CD4-positive, alpha-beta memory T cell (primary cell): ENCODE data around the gene ZBTB49. TPM values are rescaled to one million over a fixed set of nuclear protein-coding genes. Genes with fewer than 3 reads are reported as not detected.
A peak's percentile ranks its signal among the peaks of the same experiment; 100 is the strongest.

Source experiments
- CTCF ChIA-PET: fragments of 350-600 bp; sonication (Branson Sonifier 250); formaldehyde crosslinking; loops from one replicate; lab custom pipeline; 2021; ENCODE audit warnings: inconsistent platforms; ENCODE audit not compliant: partially characterized antibody; lab: Charles Lee
- POLR2A ChIA-PET: fragments of 350-600 bp; sonication (Branson Sonifier 250); formaldehyde crosslinking; loops from one replicate; lab custom pipeline; 2021; ENCODE audit not compliant: partially characterized antibody; lab: Charles Lee
- DNase-seq, 5 donors: peaks; one replicate each; pipeline versions ENCODE4 v3.0.0 to v3.0.0-alpha.2; 2020 to 2022; ENCODE audit warnings: mixed read lengths in 1 of 5
- H3K27ac ChIP-seq: one replicate; pipeline ENCODE4 v1.7.0; 2013; ENCODE audit warnings: low read depth, low read length
- H3K27me3 ChIP-seq: 2 replicates; pipeline ENCODE4 v1.7.0; 2013; ENCODE audit warnings: mild to moderate bottlenecking, low read length, moderate library complexity; ENCODE audit not compliant: insufficient read depth
- H3K36me3 ChIP-seq: 2 replicates; pipeline ENCODE4 v1.7.0; 2013; ENCODE audit warnings: mild to moderate bottlenecking, low read length, moderate library complexity; ENCODE audit not compliant: insufficient read depth
- H3K4me1 ChIP-seq: 2 replicates; pipeline ENCODE4 v1.7.0; 2013; ENCODE audit warnings: mild to moderate bottlenecking, low read length, moderate library complexity; ENCODE audit not compliant: insufficient read depth
- H3K4me3 ChIP-seq, 2 donors: one replicate each; pipeline ENCODE4 v1.7.0; 2013; ENCODE audit warnings: low read length in 2 of 2, mild to moderate bottlenecking in 1 of 2
- H3K9me3 ChIP-seq, 2 donors: one replicate each; pipeline ENCODE4 v1.7.0; 2013; ENCODE audit warnings: low read length in 2 of 2, control low read depth in 1 of 2; ENCODE audit not compliant: control insufficient read depth in 1 of 2
- H3K27ac Mint-ChIP-seq, 7 donors: one replicate each; pipeline ENCODE4 v1.8.0; 2020 to 2021; ENCODE audit warnings: mixed read lengths in 7 of 7, mild to moderate bottlenecking in 6 of 7, inconsistent platforms in 3 of 7, moderate library complexity in 3 of 7
- H3K27me3 Mint-ChIP-seq, 2 donors: one replicate each; pipeline ENCODE4 v1.8.0; 2020 to 2021; ENCODE audit warnings: mixed read lengths in 2 of 2
- H3K36me3 Mint-ChIP-seq, 2 donors: one replicate each; pipeline ENCODE4 v1.8.0; 2020 to 2021; ENCODE audit warnings: mixed read lengths in 2 of 2, inconsistent platforms in 1 of 2, mild to moderate bottlenecking in 1 of 2
- H3K4me1 Mint-ChIP-seq, 4 donors: one replicate each; pipeline ENCODE4 v1.8.0; 2020 to 2021; ENCODE audit warnings: mixed read lengths in 4 of 4, mild to moderate bottlenecking in 1 of 4
- H3K4me3 Mint-ChIP-seq, 8 donors: one replicate each; pipeline ENCODE4 v1.8.0; 2020 to 2021; ENCODE audit warnings: mixed read lengths in 8 of 8, mild to moderate bottlenecking in 7 of 8, moderate library complexity in 6 of 8, inconsistent platforms in 3 of 8
- H3K9me3 Mint-ChIP-seq, 8 donors: one replicate each; pipeline ENCODE4 v1.8.0; 2020 to 2021; ENCODE audit warnings: mixed read lengths in 8 of 8, mild to moderate bottlenecking in 5 of 8, inconsistent platforms in 3 of 8, moderate library complexity in 1 of 8
- intact Hi-C: fragments of 100-400 bp; cut with micrococcal nuclease; formaldehyde crosslinking; loops from one replicate; pipeline ENCODE4 v1.15.1; 2023
- polyA plus RNA-seq, 2 donors: library from polyadenylated mRNA; unstranded; fragments of 300-500 nt; fragmentation: Illumina TruSeq; gene quantifications; one replicate each; pipeline ENCODE4 v1.2.3, GENCODE V29; 2021
- total RNA-seq, 2 experiments: library from RNA; stranded (reverse); gene quantifications; one replicate each; pipeline ENCODE4 v1.2.3, GENCODE V29; 2021

ZBTB49 gene
- total and polyA plus RNA-seq, 4 experiments from 2014 or later: 5.3 to 20.0 (median 12.3) TPM

GRCh38 chr4:4320951-4321714, 31.1 kb downstream of the ZBTB49 start:
- Histone ChIP-seq H3K27ac (no peak overlapping the region), H3K9me3 (no peaks in the 10 kb centered on the region), H3K4me3 (no peak overlapping the region), H3K4me1 (no peaks in the 10 kb centered on the region), H3K36me3 (peaks cover 23% of the 10 kb centered on the region), H3K27me3 (no peaks in the 10 kb centered on the region)
- ChIA-PET CTCF (interaction anchor here (0.7 kb wide), 1 partner anchor 61 kb away, joined by 3 read pairs; no protein-coding TSS in a partner anchor), POLR2A (no interaction called here)
- Mint-ChIP-seq H3K27ac (no peak overlapping the region), H3K9me3 (no peaks in the 10 kb centered on the region), H3K4me1 (no peaks in the 10 kb centered on the region), H3K4me3 (no peak overlapping the region), H3K36me3 (peaks cover 29 to 52% of the 10 kb centered on the region in 2 donors), H3K27me3 (no peaks in the 10 kb centered on the region)
- intact Hi-C loops: no loop called here
- DNase-seq: no peak

GRCh38 chr4:4321951-4322688, 32.1 kb downstream of the ZBTB49 start:
- no peaks in the 10 kb centered on the region for H3K27me3 Mint-ChIP-seq
- Histone ChIP-seq H3K4me3 (no peak overlapping the region), H3K36me3 (peaks cover 13% of the 10 kb centered on the region), H3K9me3 (no peaks in the 10 kb centered on the region), H3K4me1 (no peaks in the 10 kb centered on the region), H3K27me3 (no peaks in the 10 kb centered on the region), H3K27ac (no peak overlapping the region)
- H3K4me3 Mint-ChIP-seq: no peak overlapping the region
- no peaks in the 10 kb centered on the region for H3K4me1 Mint-ChIP-seq
- H3K36me3 Mint-ChIP-seq: peaks cover 21 to 43% of the 10 kb centered on the region in 2 donors
- ChIA-PET POLR2A (no interaction called here), CTCF (interaction anchor here (0.7 to 1.3 kb wide), 4 partner anchors 11 to 66 kb away, joined by 3 read pairs; no protein-coding TSS in a partner anchor)
- intact Hi-C loops: no loop called here
- DNase-seq: no peak
- no peaks in the 10 kb centered on the region for H3K9me3 Mint-ChIP-seq
- H3K27ac Mint-ChIP-seq: peak overlapping the region in 1 of 7 donors; percentile 29

- no peaks in the 10 kb centered on the region for H3K9me3 Mint-ChIP-seq
- intact Hi-C loops: no loop called here
- H3K27ac Mint-ChIP-seq: peak overlapping the region in 4 of 7 donors; percentile 19 to 47 (median 34)
- H3K36me3 Mint-ChIP-seq: peaks cover 14 to 33% of the 10 kb centered on the region in 2 donors
- H3K4me3 Mint-ChIP-seq: no peak overlapping the region
- ChIA-PET POLR2A (no interaction called here), CTCF (interaction anchor here (1.3 kb wide), 1 partner anchor 68 kb away, joined by 3 read pairs; no protein-coding TSS in a partner anchor)
- Histone ChIP-seq H3K4me3 (no peak overlapping the region), H3K27ac (no peak overlapping the region), H3K9me3 (no peaks in the 10 kb centered on the region), H3K27me3 (no peaks in the 10 kb centered on the region), H3K4me1 (no peaks in the 10 kb centered on the region), H3K36me3 (peaks cover 13% of the 10 kb centered on the region)
- no peak for DNase-seq
- no peaks in the 10 kb centered on the region for H3K27me3 Mint-ChIP-seq
- no peaks in the 10 kb centered on the region for H3K4me1 Mint-ChIP-seq
Observed at GRCh38 chr4:4323705-4324534, 33.9 kb downstream of the ZBTB49 start.

- no peaks in the 10 kb centered on the region for H3K27me3 ChIP-seq
- no peak overlapping the region for H3K27ac ChIP-seq
- Mint-ChIP-seq H3K36me3 (peaks cover 10 to 24% of the 10 kb centered on the region in 2 donors), H3K4me3 (no peak overlapping the region), H3K27ac (no peak overlapping the region), H3K9me3 (no peaks in the 10 kb centered on the region), H3K4me1 (no peaks in the 10 kb centered on the region), H3K27me3 (no peaks in the 10 kb centered on the region)
- POLR2A ChIA-PET: no interaction called here
- no peaks in the 10 kb centered on the region for H3K9me3 ChIP-seq
- H3K4me3 ChIP-seq: no peak overlapping the region
- H3K4me1 ChIP-seq: no peaks in the 10 kb centered on the region
- peaks cover 10% of the 10 kb centered on the region for H3K36me3 ChIP-seq
- CTCF ChIA-PET: no interaction called here
- DNase-seq: no peak
- intact Hi-C loops: no loop called here
Observed at GRCh38 chr4:4325321-4325720, 35.3 kb downstream of the ZBTB49 start.

- DNase-seq: no peak
- Mint-ChIP-seq H3K9me3 (no peaks in the 10 kb centered on the region), H3K4me3 (no peak overlapping the region), H3K27me3 (no peaks in the 10 kb centered on the region), H3K4me1 (no peaks in the 10 kb centered on the region), H3K27ac (no peak overlapping the region), H3K36me3 (peaks cover 10 to 16% of the 10 kb centered on the region in 2 donors)
- H3K9me3 ChIP-seq: no peaks in the 10 kb centered on the region
- peaks cover 1% of the 10 kb centered on the region for H3K36me3 ChIP-seq
- no peaks in the 10 kb centered on the region for H3K4me1 ChIP-seq
- ChIA-PET POLR2A (no interaction called here), CTCF (no interaction called here)
- intact Hi-C loops: no loop called here
- no peak overlapping the region for H3K27ac ChIP-seq
- no peak overlapping the region for H3K4me3 ChIP-seq
- no peaks in the 10 kb centered on the region for H3K27me3 ChIP-seq
Observed at GRCh38 chr4:4326166-4326565, 36.1 kb downstream of the ZBTB49 start.

- Mint-ChIP-seq H3K27me3 (no peaks in the 10 kb centered on the region), H3K4me3 (no peak overlapping the region), H3K9me3 (no peaks in the 10 kb centered on the region), H3K36me3 (peaks cover 1 to 6% of the 10 kb centered on the region in 2 donors), H3K4me1 (no peaks in the 10 kb centered on the region), H3K27ac (no peak overlapping the region)
- DNase-seq: no peak
- Histone ChIP-seq H3K36me3 (no peaks in the 10 kb centered on the region), H3K9me3 (no peaks in the 10 kb centered on the region), H3K27me3 (no peaks in the 10 kb centered on the region), H3K4me1 (no peaks in the 10 kb centered on the region), H3K27ac (no peak overlapping the region), H3K4me3 (no peak overlapping the region)
- ChIA-PET POLR2A (interaction anchor here (1.1 kb wide), 1 partner anchor 68 kb away, joined by 3 read pairs; no protein-coding TSS in a partner anchor), CTCF (interaction anchor here (1.1 to 1.4 kb wide), 2 partner anchors 35 to 68 kb away, joined by 3 read pairs; no protein-coding TSS in a partner anchor)
- intact Hi-C loops: no loop called here
Observed at GRCh38 chr4:4327652-4328121, 37.6 kb downstream of the ZBTB49 start.
